ENCODE data around the gene CFAP20DC. TPM values are rescaled to one million over a fixed set of nuclear protein-coding genes. Genes with fewer than 3 reads are reported as not detected.

CFAP20DC gene
- total and polyA plus RNA-seq, 8 donors: 0.23 to 1.2 (median 0.39) TPM

- WGBS, 2 donors: 85 to 88% methylated on average over 2 of the region's 2 CpGs
- intact Hi-C loops (cut with DNase I): no loop called here
- no peak for ATAC-seq
- no peaks in the 10 kb centered on the region for H3K4me1 ChIP-seq
- no peaks in the 10 kb centered on the region for H3K9me3 ChIP-seq
- no peak for TF ChIP-seq CTCF (IDR thresholded peaks at IDR 0.05)
- FAIRE-seq: no peak
- no peaks in the 10 kb centered on the region for H3K27me3 ChIP-seq
- no peak overlapping the region for H3K4me3 ChIP-seq
- DNase-seq: no peak
- no peak overlapping the region for H3K27ac ChIP-seq
- no peaks in the 10 kb centered on the region for H3K36me3 ChIP-seq
Observed at GRCh38 chr3:58993547-58993946, 56.3 kb downstream of the CFAP20DC start.

GRCh38 chr3:58991623-58992022 lies 58.2 kb downstream of the CFAP20DC start:
- no peaks in the 10 kb centered on the region for H3K4me1 ChIP-seq
- 80 to 87% methylated on average over 5 of the region's 5 CpGs for WGBS, 2 donors
- H3K27me3 ChIP-seq: no peaks in the 10 kb centered on the region
- ATAC-seq (no peak), FAIRE-seq (no peak), DNase-seq (no peak)
- H3K9me3 ChIP-seq: no peaks in the 10 kb centered on the region
- H3K36me3 ChIP-seq: no peaks in the 10 kb centered on the region
- no peak overlapping the region for H3K4me3 ChIP-seq
- TF ChIP-seq CTCF (IDR thresholded peaks at IDR 0.05): no peak
- no peak overlapping the region for H3K27ac ChIP-seq
- intact Hi-C loops (cut with DNase I): no loop called here

- no peak for TF ChIP-seq CTCF (IDR thresholded peaks at IDR 0.05)
- no peaks in the 10 kb centered on the region for H3K27me3 ChIP-seq
- DNase-seq: no peak
Observed at GRCh38 chr3:58991026-58991425, 58.8 kb downstream of the CFAP20DC start.

GRCh38 chr3:58989955-58990354 lies 59.9 kb downstream of the CFAP20DC start:
- intact Hi-C loops (cut with DNase I): no loop called here
- no peak for FAIRE-seq
- TF ChIP-seq CTCF (IDR thresholded peaks at IDR 0.05): no peak

More at GRCh38 chr3:58991026-58991425, 58.8 kb downstream of the CFAP20DC start:
- no peaks in the 10 kb centered on the region for H3K4me1 ChIP-seq
- no peak overlapping the region for H3K4me3 ChIP-seq
- H3K9me3 ChIP-seq: no peaks in the 10 kb centered on the region
- H3K36me3 ChIP-seq: no peaks in the 10 kb centered on the region
- H3K27ac ChIP-seq: no peak overlapping the region
- FAIRE-seq (no peak), ATAC-seq (no peak)
- intact Hi-C loops (cut with DNase I): no loop called here

GRCh38 chr3:58989163-58989562 lies 60.7 kb downstream of the CFAP20DC start:
- H3K4me1 ChIP-seq: no peaks in the 10 kb centered on the region
- H3K9me3 ChIP-seq: no peaks in the 10 kb centered on the region
- no peak for ATAC-seq
- intact Hi-C loops (cut with DNase I): no loop called here
- TF ChIP-seq CTCF (IDR thresholded peaks at IDR 0.05): no peak
- no peaks in the 10 kb centered on the region for H3K36me3 ChIP-seq
- no peaks in the 10 kb centered on the region for H3K27me3 ChIP-seq
- FAIRE-seq: no peak
- H3K4me3 ChIP-seq: no peak overlapping the region
- DNase-seq: no peak
- no peak overlapping the region for H3K27ac ChIP-seq

More at GRCh38 chr3:58989955-58990354, 59.9 kb downstream of the CFAP20DC start:
- no peaks in the 10 kb centered on the region for H3K4me1 ChIP-seq
- ATAC-seq (no peak), DNase-seq (no peak)
- H3K27ac ChIP-seq: no peak overlapping the region
- H3K27me3 ChIP-seq: no peaks in the 10 kb centered on the region
- H3K36me3 ChIP-seq: no peaks in the 10 kb centered on the region
- no peak overlapping the region for H3K4me3 ChIP-seq
- H3K9me3 ChIP-seq: no peaks in the 10 kb centered on the region
